Frontal cortex (tissue), 4 donors: ENCODE results near the gene TMEM19. TPM values are rescaled to one million over a fixed set of nuclear protein-coding genes. Genes with fewer than 3 reads are reported as not detected.
"Not testable (repeated sequence)": the region's sequence is repeated elsewhere in the genome, so short reads cannot be mapped to it uniquely, and the experiment has no call there.

Experiments
- DNase-seq, 2 donors: peaks; one replicate each; pipeline ENCODE4 v3.0.0; 2012; ENCODE audit warnings: low spot score in 2 of 2
- FAIRE-seq: peaks from 2 replicates; lab custom pipeline; 2012; peaks lifted over from hg19 to GRCh38; lab: Jason Lieb, UNC
- total RNA-seq: library from RNA; depleted of rRNA; stranded (reverse); fragments of >200 nt; gene quantifications from one replicate; pipeline ENCODE4 v1.2.3, GENCODE V29; 2014
- donor health status: control.
- donor health status: control.
- donor health status: control.

Gene TMEM19
- total RNA-seq, 1 donor from 2014 or later, result 69.7 TPM

DNA sequence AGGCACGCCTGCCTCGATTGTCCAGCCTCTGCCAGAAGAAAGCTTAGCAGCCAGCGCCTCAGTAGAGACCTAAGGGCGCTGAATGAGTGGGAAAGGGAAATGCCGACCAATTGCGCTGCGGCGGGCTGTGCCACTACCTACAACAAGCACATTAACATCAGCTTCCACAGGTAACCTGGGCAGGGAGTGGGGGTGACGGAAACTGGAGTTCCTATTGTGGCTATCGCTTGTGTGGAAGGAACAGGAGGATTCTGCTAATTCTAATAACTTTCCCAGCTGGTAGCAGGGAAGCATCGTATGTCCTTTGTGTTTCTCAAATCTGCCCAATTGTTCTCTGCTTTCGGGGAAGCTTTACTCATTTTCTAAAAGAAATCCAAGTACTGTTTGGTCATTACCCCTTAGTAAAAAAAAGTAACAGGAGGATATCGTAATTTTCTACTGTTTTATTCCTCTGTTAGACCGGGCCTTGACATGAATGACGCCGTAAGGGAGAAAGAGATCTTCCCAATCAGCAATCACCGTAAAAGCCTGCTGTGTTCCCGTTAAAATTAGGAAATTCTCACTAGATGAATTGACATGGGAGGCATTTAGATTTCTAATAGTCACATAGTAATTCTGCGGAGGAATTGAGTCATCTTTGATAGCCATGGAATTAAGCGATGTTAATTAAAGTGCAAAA is 21.3 kb upstream of the TMEM19 start:
- DNase-seq (no peak), FAIRE-seq (no peak)

DNA sequence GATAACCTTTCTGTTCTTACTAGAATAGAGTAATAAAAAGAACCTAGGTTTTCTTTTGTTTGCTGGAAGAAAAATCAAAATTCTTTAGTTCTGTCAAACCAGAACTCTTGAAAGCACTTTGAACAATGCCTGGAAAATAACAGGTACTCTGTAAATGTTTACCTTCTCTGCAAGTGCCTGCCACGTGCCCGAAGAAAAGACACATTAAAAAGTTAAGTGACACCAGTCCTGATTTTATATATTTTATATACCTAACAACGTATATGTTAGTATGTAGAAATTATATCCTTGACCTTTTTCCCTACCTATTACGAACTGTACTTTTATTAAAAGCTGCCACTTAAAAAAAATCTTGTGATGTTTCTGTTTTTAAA is 20.8 kb upstream of the TMEM19 start:
- DNase-seq (no peak), FAIRE-seq (no peak)

DNA sequence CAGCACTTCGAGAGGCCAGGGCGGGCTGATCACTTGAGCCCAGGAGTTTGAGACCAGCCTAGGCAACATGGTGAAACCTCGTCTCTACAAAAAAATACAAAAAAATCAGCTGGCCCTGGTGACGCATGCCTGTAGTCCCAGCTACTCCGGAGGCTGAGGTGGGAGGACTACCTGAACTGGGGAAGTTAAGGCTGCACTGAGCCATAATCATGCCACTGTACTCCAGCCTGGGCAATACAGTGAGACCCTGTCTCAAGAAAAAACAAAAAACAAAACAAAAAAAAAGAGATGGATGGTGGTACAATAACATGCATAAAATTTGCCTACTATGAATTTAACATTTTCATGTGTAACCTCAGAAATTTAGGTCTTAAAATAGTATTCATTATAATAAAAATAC is 19.6 kb upstream of the TMEM19 start:
- FAIRE-seq (no peak), DNase-seq (no peak)

DNA sequence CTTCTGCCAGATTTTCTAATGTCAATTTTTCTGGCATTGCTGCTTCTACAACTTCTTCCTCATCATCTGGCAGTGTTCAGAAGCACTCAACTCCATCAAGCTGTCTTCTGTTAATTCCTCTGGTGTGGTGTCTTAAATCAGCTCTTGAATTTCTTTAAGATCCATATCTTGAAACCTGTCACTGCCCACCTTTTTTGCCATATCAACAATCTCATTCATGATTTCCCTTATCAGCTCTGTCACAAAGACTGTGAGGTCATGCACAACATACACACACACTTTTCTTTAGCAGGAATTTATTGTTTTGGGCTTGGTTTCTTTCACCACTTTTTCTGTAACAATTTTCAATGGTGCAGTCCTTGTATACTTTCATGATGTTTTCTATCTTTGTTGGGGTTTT is 14.6 kb upstream of the TMEM19 start:
- DNase-seq (no peak), FAIRE-seq (no peak)

DNA sequence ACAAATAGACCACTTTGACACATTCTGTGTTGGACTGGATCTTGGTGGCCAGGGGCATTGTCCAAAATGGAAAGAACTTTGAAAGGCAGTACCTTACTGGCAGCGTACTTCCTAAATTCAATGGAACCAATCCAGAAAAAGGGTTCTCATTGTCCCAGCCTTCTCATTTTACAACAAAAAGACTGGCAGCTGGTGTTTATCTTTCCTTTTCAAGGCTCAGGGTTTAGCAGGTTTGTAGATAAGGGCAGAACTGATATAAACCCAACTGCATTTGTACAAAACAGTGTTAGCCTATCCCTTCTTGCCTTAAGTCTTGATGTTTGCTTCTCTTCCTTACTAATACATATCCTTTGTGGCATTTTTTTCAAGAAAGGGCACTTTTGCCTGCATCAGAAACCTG is 14.1 kb upstream of the TMEM19 start:
- DNase-seq, result no peak
- no peak for FAIRE-seq

DNA sequence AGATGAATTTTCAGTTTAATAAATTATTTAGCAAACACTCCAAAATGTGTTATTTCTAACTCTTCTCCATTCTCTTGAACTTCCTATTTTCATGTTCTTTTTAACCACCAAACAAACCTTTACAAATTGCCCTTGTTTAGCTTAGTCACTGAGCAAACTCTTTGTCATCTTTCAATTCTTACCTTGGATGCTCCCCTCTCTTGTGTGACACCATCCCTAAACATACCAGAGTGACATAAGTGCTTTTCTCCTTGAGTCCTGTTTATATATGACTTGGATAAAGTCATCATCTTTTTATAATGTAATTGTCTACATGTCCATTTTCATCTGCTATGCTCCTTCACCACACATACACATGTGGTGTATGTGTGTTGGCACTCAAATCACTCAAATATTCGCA is 3.4 kb upstream of the TMEM19 start:
- DNase-seq, result no peak
- no peak for FAIRE-seq

DNA sequence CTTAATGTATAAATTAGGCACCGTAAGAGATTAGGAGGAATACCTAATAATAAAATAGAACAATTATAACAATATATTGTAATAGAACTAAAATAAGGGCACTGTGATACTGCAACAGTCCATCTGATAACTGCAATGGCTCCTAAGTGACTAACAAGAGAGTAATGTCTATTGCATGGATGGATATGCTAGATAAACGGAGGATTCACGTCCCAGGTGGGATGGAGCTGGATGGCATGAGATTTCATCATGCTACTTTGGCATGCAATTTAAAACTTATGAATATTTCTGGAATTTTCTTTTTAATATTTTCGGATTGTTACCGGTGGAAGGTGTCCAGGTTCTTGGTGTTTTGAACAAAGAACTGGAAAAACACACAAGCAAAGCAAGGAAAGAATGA is 2.2 kb upstream of the TMEM19 start:
- FAIRE-seq, result no peak
- DNase-seq, result no peak

DNA sequence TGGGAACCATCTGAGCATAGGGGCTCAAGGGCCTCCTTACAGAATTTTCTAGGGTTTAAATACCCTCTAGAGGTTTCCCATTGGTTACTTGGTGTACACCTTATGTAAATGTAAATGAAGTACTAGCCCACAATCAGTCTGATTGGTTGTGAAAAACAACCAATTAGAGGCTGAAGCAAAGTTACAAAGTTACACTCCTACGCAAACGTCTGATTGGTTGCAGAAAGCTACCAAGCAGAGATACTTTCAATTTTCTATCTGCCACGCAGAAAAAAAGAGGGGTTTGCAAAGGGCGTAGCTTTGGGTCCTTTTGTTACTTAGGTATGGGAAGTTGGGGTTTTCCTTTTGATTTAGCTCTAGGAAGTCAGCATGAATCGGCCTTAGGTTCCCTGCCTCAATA is 1.8 kb upstream of the TMEM19 start:
- FAIRE-seq (no peak), DNase-seq (no peak)

DNA sequence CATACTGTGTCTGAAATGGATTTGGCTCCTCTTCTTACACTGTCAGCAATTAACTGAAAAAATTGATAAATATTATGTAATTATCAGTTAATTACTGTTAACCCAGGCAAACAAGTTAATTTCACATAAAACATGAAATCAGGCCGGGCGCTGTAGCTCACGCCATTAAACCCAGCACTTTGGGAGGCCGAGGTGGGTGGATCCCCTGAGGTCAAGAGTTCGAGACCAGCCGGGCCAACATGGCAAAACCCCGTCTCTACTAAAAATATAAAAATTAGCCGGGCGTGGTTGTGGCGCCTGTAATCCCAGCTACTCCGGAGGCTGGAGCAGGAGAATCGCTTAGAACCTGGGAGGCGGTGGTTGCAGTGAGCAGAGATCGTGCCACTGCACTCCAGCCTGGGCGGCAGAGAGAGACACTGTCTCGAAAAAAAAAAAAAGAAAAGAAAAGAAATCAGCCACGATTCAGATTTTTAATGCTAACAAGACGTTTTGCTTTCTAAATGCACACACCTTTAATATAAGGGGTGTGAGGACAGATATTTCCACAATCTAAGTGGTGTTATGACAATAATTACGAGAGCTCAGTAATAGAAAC is 473 bp upstream of the TMEM19 start:
- DNase-seq (no peak), FAIRE-seq (no peak)

DNA sequence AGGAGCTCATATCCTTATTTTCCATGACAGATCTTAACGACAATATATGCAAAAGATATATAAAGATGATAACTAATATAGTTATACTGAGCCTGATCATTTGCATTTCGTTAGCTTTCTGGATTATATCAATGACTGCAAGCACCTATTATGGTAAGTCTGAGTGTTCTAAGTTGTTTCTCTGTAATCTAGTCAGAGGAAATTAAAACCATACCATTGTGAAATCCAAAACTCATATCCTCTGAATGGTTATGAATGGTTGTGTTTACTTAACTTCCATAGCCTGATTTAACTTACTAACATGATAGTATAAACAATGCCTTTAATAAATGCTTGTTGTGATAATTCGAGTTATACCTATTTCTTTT is 760 bp downstream of the TMEM19 start:
- FAIRE-seq, result no peak
- DNase-seq, result no peak

DNA sequence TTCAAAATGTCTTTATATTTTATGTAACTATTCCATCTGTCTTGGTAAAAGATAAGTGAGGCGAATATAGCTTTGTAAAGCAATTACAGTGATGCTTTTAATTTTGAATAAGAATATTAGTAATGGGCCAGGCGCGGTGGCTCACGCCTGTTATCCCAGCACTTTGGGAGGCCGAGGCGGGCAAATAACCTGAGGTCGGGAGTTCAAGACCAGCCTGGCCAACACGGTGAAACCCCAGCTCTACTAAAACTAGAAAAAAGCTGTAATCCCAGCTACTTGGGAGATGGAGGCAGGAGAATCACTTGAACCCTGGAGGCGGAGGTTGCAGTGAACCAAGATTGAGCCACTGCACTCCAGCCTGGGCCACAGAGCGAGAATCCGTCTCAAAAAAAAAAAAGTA is 1.3 kb downstream of the TMEM19 start:
- not testable (repeated sequence) for DNase-seq, FAIRE-seq

DNA sequence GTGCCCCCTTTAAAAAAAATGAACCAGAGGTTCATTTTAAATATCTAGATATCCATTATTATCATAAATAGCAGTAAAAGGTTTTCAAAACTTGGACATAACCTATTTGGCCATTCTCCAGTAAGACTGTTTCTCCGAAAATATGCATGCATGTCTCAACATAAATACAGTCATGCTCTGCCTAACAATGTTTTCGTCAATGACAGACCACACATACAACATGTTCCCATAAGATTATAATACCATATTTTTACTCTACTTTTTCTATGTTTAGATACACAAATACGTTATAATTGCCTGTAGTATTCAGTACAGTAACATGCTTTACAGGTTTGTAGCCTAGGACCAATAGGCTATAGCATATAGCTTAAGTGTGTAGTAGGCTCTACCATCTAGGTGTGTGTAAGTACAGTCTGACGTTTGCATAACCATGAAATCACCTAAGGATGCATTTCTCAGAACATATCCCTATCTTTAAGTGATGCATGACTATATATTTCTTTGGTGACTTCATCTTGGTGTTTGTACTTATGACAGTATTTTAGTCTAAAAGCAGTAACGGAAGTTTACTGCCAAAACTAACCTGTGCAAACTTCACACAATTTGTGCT is 3.2 kb downstream of the TMEM19 start:
- DNase-seq (no peak), FAIRE-seq (no peak)

DNA sequence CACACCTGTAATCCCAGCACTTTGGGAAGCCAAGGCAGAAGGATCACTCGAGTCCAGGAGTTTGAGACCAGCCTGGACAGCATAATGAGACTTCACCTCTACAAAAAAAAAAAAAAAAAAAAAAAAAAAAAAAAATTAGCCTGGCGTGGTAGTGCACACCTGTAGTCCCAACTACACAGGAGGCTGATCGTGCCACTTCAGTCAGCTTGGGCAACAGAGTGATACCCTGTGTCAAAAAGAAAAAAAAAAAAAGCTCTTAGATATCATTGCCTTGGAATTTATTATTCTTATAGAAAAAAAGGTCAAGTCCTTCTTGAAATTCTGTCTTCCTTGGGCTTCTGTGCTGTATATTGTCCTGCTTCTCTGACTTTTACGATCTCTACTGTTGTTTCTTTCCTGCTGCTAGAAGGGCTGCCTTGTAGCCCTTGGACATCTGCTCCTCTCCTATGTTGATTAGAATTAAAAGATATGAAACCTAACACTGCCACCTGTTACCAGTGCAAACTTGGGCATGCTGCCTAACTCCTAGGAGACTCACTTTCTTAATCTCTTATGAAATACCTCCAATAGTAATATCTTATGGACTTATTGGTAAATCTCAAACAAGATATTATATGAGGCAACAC is 5.7 kb downstream of the TMEM19 start:
- FAIRE-seq (no peak), DNase-seq (no peak)

DNA sequence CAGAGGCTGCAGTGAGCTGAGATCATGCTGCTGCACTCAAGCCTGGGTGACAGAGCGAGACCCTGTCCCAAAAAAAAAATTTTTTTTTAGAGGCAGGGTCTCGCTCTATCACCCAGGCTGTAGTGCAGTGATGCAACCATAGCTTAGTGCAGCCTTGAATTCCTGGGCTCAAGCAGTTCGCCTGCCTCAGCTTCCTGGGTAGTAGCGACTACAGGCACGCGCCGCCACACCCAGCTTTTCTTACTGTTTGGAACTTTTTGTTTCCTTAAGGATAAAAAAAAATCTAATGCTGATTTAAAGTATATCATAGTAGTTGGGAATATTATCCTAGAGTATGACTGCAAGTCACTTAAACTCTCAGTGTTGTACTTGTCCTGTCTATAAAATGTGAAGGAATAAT is 7.2 kb downstream of the TMEM19 start:
- FAIRE-seq, result no peak

DNA sequence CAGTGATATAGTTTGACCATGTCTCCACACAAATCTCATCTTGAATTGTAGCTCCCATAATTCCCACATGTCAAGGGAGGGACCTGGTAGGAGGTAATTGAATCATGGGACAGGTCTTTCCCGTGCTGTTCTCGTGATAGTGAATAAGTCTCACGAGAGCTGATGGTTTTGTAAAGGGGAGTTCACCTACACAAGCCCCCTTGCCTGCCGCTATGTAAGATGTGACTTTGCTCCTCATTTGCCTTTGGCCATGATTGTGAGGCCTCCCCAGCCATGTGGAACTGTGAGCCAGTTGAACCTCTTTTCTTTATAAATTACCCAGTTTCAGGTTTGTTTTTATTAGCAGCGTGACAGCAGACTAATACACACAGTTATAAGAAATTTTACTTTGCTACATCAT is 7.8 kb downstream of the TMEM19 start:
- DNase-seq, FAIRE-seq: not testable (repeated sequence)

More for the DNA sequence above, 7.2 kb downstream of the TMEM19 start:
- no peak for DNase-seq

DNA sequence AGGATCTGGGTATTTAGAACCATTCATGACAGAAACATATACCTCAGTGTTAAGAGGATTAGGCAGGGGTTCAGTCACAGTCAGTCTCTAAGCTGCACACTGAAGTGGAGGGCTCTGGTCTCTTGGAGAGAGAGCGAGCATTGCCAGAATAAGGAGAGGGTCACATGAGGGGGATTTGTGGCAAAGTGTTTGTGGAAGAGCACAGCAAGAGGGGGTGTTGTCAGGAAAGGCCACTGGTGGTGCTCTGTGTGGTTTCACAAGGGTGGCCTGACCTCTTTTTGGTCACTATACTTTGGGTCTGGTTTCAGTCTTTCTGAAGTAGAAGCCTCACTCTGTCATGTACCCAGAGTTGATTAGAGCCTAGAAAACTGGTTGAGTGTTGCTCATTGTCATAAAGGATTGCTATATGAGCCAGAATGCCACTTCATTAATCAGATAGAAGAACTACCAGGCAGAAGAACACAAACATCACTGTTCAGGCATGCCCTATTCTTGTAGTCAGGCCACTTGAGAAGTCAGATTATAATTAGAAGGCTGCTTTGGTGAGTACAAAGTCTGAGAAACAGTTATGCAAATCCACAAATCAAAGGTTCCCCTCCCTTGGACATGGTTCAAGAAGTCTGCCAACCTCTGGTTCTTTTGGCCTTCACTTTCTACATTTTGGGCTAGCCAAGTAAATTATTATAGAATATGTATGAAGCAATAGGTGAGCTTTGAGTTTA is 8.4 kb downstream of the TMEM19 start:
- FAIRE-seq, result no peak

DNA sequence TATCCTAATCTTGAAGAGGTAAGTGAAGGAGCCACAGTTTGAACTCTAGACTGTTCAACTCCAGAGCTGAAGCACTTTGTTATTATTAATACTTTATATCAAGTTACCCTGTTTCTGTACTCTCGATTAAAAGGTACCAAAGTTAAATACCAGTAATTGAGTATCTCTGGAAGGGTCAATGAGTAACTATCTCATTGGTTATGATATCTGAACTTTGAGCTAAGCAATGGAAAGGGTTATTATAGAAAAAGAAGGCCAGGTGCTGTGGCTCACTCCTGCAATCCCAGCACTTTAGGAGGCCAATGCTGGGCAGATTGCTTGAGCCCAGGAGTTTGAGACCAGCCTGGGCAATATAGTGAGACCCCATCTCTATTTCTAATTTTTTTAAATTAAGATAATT is 9.9 kb downstream of the TMEM19 start:
- no peak for FAIRE-seq

More for the DNA sequence above, 8.4 kb downstream of the TMEM19 start:
- no peak for DNase-seq

DNA sequence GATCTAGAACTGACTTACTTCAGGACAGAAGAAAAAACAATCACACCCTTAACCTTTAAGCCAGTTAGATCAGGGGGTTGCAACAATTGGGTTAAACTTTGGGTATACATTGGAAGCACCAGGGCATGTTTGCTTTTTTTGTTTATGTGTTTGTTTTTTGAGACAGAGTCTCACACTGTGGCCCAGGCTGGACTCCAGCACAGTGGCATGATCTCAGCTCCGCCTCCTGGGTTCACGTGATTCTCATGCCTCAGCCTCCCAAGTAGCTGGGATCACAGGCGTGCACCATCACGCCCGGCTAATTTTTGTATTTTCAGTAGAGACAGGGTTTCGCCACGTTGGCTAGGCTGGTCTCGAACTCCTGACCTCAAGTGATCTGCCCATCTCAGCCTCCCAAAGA is 16.3 kb downstream of the TMEM19 start:
- not testable (repeated sequence) for FAIRE-seq, DNase-seq

More for the DNA sequence above, 9.9 kb downstream of the TMEM19 start:
- no peak for DNase-seq

DNA sequence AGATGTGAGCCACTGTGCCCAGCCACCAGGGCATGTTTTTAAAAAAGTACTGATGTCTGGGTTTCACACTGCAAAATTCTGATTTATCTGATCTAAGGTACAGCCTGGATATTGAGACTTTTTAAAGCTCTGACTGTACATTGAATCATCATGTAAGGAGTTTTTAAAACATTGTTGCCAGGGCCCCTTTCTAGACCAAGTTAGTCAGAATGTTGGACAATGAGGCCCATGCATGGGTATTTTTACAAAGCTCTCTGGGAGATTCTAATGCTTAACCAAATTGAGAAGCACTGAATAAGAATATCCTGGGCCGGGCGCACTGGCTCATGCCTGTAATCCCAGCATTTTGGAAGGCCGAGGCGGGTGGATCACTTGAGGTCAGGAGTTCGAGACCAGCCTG is 16.7 kb downstream of the TMEM19 start:
- DNase-seq, result no peak
- no peak for FAIRE-seq

DNA sequence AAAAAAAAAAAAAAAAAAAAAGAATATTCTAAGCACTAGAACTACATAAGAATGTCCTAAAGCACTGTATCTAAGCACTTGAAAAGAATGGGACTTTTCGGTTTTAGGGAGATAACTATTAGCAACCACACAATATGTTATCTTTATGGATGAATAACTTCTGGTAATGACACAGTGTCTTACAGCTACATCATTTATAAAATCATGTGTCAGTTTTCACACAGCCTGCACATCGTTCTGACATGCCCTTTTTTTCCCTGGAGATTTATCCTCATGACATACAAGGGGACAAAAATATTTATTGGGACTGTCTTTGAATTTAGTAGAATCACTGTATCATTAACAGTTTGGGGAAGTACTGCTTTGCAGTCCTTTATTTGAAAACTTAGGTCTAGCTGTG is 17.3 kb downstream of the TMEM19 start:
- DNase-seq (no peak), FAIRE-seq (no peak)

DNA sequence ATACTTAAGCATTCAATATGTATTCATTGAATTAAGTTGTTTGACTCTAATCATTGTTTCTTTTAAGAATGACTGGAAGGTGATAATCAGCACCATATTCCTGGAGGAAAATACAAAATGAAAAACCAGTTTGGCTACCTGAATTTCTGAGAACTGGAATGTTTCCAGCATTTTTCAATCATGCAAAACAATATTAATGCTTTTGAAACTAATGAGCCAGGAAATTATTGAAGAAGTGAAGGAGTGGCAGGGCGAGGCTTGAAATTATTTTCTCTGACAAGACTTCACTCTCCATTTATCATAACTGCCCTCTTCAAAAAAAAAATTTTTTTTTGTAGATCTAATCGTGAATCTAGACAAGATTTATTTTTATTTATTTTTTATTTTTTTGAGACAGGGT is 19.0 kb downstream of the TMEM19 start:
- DNase-seq (no peak), FAIRE-seq (no peak)
